GM18909 (cell line): ENCODE results near the gene FMN1.
A peak's percentile ranks its signal among the peaks of the same experiment; 100 is the strongest.
"Not testable (repeated sequence)": the region's sequence is repeated elsewhere in the genome, so short reads cannot be mapped to it uniquely, and the experiment has no call there.

Experiments
- ATAC-seq: cut with Tn5 transposase; IDR thresholded peaks from one replicate; pipeline ENCODE4 v1.9.1; 2021; ENCODE audit warnings: mild to moderate bottlenecking; ENCODE audit not compliant: unreplicated experiment, poor library complexity

Gene FMN1

DNA sequence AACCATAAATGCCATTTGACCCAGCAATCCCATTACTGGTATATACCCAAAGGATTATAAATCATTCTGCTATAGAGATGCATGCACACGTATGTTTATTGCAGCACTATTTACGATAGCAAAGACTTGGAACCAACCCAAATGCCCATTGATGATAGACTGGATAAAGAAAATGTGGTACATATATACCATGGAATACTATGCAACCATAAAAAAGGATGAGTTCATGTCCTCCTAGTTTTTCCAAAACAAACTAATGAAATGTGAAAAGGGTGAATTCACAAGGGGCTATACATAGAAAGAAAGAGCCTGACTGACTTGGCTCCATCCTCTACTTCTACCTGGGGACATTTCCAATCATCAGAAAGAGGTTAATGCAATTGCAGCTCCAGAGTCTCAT, 347.8 kb downstream of the FMN1 start:
- ATAC-seq = not testable (repeated sequence)

DNA sequence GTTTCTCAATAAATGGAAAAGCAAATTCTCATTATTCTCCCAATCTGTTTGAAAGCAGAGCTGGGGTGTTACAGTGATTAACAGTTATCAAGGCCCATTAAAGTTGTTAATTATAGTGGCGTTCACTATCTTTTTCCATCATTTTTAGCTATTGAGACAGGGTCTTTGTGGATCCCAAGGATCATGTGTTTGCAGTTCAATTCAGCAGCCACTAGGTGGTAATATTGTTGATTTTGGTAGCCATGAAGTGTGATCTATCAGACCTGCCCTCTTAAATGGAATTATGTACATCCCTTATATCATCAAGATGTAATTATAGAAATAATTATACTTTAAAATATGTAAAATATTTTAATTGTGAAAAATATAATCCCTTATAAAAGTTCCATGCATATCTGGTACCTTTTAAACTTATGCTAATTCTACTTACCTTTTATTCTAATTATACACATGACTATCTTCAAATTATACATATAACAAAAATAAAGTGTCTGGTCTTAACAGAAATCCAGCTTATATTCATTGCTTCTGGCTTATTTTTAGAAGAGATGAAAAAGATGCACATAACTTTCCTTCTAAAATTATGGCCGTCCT, 350.3 kb downstream of the FMN1 start:
- ATAC-seq = no peak

DNA sequence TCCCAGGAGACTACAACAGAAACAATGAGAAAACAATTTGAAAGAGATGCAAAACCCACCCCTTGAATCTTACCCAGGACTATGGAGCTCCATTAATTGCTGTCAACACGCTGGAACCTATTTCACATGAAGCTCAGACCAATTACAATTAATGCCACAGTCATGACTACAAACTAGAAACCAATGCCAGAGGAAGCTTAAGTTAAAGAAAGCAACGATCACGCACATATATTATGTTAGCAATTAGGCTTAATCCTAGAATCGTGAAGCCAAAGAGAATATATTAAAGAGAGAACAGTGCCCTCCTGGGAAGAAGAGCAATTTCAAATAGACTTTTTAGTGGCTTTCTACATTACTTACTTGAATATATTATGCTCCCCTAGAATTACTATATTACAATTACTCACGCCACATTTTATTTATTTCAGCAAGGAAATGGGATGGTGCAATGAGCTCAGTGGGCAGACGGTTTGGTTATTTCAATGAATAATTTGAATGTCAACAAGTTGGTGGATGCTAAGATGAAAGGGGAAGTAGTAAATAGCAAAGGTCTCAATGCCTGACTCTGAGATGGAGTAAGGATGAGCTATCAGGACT, 351.2 kb downstream of the FMN1 start:
- ATAC-seq = no peak

DNA sequence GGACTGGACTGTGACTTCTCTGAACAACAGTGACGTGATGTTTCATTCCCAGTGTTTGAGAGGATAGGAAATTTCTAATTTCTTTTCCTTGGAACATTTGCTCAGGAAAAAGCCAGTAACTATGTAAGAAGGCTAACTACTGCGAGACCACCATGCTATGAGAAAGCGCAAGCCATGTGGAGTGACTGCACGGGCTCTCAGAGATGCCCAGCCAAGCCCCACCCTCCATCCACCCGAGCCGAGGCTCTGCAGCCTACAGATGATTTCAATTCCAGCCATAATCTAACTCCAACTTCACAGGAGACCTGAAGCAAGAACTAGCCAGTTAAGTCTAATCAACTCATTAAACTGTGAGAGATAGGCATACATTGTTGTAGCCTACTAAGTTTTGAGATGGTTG, 352.4 kb downstream of the FMN1 start:
- ATAC-seq = no peak

DNA sequence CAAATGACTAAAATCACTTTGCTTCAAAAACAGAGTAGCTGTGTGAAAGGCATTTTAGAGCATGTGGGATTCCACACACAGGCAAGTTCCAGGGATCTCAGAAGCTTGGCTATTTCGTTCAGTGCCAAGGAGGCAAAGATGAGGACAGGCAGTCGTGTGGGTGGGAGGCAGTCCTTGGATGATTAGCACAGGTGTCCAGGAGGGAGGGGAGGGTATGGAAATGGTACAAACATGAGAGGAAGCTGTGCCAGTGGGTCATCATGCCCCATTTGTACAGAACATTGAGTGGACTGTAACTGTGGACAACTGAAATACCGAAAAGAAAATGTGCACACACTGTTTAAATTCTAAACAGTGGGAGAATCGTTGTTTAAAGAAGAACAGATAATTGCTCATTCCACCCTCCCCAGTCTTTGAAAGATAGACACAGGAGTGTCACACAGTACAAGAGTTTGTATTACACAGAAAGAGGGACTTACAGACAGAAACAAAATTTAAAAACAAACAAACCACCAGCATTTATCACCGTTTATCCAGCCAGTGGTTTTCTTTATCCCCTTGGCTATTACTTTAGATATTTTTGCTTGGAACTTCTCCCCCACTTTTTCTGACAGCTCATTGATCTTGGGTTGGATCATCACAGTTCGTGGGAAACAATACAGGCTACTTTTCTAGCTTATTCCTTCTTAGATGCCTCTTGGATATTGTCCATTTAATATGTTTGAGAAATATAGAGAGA, 353.8 kb downstream of the FMN1 start:
- ATAC-seq = no peak

DNA sequence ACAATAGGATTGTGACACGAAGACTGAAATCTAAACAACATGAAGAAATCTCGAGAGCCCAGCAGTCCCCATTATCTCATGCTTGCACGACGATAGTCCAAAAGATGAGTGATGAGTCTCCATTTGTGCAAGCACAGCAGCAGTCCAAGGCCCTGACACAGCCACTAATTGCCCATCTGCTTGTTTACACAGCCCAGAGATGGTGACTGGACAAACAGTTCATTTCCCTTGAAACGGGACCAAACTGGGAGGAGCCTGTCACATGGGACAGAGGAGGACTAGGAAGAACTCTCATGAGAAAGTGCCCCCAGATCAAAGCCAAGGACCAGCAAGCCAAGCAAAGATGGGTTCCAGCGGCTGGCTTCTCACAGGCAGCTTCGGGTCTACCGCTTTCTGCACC, 355.7 kb downstream of the FMN1 start:
- ATAC-seq = no peak

DNA sequence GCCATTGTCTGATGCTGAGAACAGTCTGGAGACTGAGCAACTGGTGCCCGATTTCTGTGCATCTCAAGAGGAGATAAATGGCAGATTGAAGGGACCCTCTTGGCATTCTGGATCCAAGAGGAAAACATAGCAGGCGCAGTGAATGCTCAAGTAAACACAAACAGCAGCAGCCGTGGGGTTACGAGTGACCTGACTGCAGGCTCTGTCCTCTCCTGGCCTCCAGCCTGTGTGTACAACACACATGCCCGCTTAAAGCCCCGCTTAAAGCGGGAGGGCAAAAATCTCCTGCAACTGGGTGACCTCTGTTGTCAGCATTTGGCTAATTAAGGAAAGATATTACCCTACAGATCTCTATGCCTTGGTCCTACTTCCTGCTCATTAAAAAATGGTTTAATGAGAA, 356.2 kb downstream of the FMN1 start:
- no peak for ATAC-seq

DNA sequence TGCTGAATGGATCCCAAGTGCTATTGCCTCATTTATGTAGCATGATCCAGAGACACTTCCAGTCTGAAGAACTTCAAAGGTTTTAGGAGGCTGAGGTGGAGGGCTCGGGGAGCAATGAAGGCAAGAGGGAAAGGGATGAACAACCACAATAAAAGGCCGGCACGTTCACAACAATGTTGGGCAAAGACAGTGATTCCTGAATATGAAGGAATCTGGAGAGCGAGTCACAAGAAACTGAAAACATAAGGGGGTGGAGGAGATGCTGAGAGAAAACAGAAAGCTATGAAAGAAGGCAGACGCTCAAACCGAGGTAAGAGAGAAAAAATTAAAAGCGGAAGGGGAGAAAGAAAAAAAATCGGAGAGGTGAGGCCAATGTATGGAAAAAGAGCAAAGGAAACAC, 356.6 kb downstream of the FMN1 start:
- no peak for ATAC-seq

DNA sequence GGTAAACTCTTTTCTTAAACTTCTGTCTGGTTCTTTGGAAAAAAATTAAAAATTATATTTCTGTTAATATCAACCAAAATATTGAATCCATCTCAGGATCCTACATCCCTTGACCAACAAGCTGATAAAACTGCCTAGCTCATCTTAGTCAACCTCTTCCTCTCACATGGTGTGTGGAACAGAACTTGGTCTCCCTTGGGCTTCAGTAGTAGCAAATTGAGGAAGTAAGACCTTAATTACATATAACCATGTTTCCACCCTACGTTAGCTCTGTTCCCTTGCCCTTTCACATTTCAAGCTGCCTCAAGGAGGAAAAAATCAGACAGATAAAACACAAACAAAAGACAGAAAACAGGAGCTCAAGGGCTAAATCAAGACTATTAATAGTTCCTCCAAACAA, 360.4 kb downstream of the FMN1 start:
- peak; percentile 90 for ATAC-seq

DNA sequence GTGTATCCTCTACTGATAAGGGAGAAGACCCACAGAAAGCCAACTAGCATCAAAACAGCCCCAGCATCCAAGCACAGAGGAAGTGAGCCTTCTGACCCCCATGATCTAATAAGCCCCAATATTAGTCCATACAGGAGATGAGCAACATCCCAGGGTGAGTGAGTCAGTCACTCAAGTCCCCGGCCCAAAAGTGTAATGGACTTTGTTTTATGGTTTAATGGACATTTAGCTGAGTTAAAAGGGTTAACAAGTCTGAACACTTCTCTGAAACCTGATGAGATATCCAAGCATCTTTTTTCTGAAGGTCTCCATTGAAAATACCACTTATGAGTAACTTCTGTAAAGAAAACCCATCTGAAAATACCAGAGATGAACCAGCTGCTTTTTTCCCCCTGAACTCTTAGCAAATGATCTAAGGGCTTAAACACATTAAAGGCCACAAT, 361.1 kb downstream of the FMN1 start:
- no peak for ATAC-seq

DNA sequence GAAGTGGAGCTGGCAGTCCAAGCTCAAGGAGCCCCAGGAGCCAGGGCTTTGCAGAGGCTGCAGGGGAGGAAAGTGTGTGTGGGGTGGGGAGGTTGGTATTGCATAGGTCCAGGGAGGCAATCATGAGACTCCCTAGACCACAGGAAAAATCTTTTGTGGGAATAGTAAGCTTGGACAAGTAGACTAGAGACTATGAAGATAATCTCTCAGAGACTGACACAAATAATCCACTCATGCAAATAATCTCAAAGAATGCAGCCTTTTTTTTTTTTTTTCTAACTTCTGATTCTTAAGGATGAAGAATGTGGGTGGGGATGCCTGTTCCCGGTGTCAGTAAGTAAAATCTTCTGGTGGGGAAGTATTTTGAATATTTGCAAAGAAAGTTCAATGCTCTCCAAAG, 363.0 kb downstream of the FMN1 start:
- no peak for ATAC-seq

DNA sequence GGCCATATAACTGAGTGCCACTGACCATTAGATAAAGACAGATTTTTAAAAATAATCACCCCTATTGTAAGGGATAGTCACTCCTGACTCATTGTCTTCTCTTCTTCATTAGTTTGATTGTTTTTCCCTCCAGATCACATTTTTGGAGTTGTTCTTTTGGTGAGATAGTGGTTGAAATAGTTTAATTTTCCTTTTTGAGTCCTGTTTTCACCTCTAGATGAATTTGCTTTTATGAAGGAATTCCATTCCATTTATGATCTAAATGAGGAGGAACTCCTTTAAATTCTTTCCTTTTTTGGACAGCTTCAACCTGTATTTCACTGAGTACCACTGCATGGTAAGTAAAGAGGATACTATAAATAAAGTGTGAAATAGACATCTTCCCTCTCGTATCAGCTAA, 364.3 kb downstream of the FMN1 start:
- no peak for ATAC-seq

DNA sequence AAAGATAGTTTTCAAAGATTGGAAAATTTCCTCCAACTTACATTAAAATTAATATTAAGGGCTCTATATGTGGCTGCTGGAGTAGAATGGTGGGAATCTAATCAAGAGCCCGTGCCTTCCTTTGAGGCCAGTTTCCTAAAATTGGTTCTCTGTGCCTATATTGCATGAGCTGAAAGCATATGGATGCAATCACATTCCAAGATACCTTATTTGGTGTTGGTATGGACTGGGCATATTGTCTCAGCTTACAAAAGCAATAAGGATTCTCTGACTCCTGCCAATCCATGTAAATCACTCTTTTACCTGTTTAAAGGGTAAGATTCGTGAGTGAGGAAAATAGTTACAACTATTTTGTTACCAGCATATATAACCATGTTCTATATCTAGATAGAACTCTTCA, 365.1 kb downstream of the FMN1 start:
- no peak for ATAC-seq

DNA sequence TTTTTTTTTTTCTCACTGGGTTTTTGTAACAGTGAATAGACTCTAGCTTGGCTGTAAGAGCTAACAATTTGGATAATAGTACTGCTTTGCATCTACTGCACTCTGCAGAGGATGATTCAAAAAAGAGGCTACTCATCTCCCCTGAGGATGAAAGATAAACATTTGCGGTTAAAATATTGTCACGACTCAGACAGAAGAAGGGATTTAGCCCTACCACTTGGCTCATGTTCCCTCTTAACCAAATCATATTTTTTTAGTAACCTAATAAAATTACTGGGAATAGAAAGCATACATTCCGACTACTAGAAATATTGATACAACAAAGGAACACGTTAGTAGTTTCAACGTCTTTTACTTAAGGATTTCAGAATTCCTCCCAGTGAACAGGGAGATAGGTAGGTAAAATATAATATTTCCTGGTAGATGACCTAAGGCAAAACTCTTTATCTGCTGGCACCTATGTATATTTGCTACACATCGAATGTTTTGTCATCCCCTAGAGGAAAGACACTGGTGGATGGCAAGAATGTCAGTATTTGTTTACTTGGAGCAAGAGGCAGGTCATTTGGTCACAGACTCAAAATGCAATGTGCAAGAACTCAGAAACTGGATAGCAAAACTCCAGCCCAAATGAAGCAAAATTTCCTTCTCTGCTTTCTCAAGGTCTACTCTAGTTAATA, 365.9 kb downstream of the FMN1 start:
- ATAC-seq = no peak

DNA sequence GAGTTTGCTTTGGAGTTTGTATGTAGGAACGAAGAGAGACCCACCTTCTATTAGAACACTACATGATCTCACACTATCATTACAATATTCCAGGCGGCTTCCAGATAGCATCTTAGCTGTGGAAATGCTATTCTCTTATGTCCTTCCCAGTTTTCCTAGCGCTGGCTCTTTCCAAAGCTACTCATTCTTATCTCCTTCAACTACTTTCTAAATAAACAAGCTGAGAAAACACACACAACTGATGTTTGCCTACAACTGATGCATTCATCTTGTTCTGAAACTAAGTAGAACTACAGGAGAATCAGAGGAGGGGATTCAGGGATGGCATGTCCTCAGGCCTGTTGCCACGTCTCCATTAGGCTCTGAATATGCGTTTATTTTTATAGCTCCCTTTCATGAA, 367.8 kb downstream of the FMN1 start:
- no peak for ATAC-seq

DNA sequence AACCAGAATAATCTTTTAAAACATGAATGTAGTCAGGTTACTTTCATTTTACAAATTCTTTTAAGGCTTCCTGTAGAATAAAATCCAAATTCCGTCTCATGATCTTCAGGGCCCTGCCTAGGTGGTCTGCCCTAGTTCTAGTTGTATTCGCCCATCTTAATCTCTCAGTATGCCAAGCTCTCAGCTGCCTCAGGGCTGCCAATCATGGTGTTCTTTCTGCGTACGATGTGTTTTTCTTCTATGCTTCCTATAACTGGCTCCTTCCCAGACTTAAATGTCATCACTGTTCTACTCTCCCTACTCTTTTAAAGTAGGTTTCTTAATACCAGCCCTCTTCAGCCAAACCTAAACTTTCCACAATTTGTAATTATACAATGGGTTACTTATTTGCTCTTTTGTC, 369.3 kb downstream of the FMN1 start:
- no peak for ATAC-seq

DNA sequence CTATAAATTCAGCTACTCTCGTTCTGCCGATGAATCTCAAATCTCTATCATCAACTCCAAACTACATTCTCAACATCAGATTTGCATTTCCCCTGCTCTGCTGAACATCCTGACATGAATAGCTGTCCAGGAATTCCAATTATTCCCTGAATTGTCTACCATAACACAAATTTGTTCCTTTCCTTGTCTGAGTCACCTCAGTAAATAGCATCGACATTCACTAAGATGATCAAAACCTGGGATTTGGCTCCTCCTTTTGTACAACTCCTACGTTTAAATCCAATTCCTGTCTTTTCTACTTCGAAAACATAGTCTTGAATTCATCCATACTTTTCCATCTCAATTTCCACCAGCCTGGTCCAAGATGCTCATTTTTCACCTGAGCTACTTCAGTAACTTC, 369.7 kb downstream of the FMN1 start:
- ATAC-seq = no peak

DNA sequence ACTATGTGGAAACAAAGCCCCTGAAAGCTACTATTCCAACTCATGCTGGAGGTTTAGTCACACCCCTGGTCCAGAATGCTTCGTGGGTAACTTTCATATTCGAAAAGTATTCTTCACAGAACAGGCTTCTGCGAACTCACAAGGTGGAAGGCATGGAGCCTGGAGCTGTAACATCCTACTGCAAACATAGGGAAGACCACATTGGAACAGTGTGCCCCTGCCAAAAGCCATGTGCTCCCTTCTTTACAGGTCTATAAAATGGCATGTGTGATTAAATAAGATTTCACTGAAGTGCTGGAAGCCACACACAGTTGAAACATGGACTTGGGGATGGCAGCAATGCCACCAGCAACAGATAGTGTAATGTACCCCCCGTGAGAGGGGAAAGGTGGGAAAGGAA, 370.8 kb downstream of the FMN1 start:
- no peak for ATAC-seq

DNA sequence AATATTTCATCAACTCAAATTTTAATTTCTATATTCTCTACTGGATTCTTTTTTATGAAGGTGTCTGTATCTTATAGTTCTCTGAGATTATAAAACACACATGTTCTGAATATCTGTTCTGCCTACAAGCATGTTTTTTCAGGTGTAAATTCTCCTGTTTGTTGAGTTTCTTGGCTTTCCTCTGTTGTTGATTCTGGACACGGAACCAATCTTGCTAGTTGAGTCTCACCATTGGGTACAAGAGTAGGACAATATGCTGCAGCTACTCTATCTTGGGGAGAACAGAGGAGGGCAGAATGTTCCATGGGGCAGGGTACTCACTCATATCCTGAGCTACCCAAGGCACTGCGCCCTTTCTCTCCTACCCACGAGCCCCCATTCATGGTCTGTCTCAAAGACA, 371.8 kb downstream of the FMN1 start:
- no peak for ATAC-seq

DNA sequence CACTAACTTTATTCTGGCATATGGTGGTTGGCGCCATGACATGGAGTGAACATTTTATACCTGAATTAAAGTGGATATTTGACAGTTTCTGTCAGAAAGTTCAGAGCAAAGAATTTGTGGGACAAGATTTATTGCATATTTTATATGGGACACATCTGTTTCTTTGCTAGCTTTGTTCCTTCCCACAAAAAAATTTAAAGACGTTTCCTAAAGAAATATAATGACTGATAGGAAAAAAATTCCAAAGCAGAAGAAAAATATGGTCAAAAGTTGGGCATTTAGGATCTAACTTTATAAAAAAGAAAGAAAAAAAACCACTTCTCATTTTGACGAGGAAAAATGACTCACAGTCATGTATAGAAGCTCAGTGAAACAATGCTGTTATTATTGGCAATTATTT, 375.1 kb downstream of the FMN1 start:
- no peak for ATAC-seq

DNA sequence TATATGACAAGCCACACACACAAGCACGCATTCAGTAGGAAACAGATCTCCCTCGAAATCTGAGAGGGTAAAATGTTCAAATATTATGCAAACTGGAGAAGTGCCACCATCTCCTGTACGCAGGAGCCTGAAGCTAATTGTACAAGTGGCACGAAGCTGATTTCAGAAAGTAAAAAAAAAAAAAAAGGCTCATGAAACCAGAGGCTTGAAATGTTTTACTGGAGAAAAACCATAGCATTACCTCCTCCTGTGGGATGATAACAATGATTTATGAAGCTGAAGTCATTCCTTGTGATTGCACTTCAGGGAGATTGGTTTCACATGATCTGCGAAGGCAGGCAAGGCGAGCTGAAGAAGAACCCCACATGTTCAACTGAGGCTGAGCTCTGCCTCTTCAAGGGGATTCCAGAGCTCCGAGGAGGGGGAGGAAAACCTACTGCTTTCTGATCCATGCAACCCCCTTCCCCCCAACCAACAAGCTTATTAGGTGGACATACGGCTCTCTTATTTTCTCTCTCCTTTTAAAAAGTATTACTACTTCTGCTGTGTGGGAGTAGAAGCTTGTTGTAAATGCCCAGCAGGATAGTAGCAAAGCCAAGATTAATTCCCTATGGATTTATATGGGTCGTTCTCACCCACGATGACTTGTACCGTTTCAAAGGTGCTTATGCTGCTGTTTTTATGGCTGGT, 375.6 kb downstream of the FMN1 start:
- ATAC-seq = no peak
